ENCODE results near the gene PRKAB1. TPM values are rescaled to one million over a fixed set of nuclear protein-coding genes. Genes with fewer than 3 reads are reported as not detected.

The PRKAB1 gene, protein sequence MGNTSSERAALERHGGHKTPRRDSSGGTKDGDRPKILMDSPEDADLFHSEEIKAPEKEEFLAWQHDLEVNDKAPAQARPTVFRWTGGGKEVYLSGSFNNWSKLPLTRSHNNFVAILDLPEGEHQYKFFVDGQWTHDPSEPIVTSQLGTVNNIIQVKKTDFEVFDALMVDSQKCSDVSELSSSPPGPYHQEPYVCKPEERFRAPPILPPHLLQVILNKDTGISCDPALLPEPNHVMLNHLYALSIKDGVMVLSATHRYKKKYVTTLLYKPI
- 25.7 TPM for polyA plus RNA-seq (2012; ENCODE audit: insufficient read length, low read depth)

DNA sequence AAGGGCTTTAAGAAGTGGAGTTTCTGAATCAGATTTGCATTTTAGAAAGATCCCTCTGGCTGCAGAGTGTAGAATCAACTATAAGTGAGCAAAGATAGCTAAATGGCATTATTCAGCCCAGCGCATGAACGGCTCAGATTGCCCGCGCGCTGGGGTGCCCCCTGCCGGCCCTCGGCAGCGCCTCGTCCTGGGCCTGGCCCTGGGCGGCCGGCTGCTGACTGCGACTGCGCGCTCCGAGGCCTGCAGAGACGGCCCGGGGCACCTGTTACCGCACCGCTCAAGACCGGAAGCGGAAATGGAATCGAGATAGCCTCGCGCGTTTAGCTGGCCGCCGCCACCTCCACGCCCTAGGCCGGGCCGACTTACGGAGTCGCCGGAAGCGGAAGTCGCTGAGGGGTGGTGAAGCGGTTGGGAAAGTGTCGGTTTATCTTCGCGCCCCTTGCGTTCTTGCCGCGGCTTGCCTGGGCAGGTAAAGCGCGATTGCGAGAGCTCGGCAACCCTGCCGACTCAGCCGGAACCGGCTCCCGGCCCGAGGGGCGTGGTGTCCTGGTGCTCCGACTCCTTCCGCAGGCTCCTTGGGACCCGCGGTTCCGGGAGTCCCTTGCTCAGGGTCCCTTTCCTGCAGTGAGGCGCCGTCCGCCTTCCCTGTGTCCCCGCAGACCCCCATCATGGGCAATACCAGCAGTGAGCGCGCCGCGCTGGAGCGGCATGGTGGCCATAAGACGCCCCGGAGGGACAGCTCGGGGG lies at the start of gene PRKAB1:
PRKAB1 (plus strand) TSS at position 557 of the 747 bp plus-strand sequence; CDS start at position 669, 112 bp downstream.
- TF ChIP-seq, protein P1, sequence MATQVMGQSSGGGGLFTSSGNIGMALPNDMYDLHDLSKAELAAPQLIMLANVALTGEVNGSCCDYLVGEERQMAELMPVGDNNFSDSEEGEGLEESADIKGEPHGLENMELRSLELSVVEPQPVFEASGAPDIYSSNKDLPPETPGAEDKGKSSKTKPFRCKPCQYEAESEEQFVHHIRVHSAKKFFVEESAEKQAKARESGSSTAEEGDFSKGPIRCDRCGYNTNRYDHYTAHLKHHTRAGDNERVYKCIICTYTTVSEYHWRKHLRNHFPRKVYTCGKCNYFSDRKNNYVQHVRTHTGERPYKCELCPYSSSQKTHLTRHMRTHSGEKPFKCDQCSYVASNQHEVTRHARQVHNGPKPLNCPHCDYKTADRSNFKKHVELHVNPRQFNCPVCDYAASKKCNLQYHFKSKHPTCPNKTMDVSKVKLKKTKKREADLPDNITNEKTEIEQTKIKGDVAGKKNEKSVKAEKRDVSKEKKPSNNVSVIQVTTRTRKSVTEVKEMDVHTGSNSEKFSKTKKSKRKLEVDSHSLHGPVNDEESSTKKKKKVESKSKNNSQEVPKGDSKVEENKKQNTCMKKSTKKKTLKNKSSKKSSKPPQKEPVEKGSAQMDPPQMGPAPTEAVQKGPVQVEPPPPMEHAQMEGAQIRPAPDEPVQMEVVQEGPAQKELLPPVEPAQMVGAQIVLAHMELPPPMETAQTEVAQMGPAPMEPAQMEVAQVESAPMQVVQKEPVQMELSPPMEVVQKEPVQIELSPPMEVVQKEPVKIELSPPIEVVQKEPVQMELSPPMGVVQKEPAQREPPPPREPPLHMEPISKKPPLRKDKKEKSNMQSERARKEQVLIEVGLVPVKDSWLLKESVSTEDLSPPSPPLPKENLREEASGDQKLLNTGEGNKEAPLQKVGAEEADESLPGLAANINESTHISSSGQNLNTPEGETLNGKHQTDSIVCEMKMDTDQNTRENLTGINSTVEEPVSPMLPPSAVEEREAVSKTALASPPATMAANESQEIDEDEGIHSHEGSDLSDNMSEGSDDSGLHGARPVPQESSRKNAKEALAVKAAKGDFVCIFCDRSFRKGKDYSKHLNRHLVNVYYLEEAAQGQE (IDR thresholded peaks at IDR 0.05; ENCODE audit: insufficient read depth in 1 of 2, low read depth in 2 of 2, low read length in 2 of 2), result no peak
- TF ChIP-seq TAF1 (IDR thresholded peaks at IDR 0.05; ENCODE audit: borderline replicate concordance, insufficient read depth, low read length), result 0 out of 2 replicates have a peak, but pooled peaks have one; percentile 49
- peak; percentile 76 for TF ChIP-seq FOXP2 (optimal IDR thresholded peaks at IDR 0.05; ENCODE audit: borderline replicate concordance, extremely low read depth, extremely low read length, insufficient read depth)
- no peak for TF ChIP-seq SIN3A (IDR thresholded peaks at IDR 0.05; ENCODE audit: borderline replicate concordance, insufficient read depth, low read length)
- peak; percentile 84 for TF ChIP-seq POLR2AphosphoS5 (IDR thresholded peaks at IDR 0.05; ENCODE audit: low read depth, low read length)

DNA sequence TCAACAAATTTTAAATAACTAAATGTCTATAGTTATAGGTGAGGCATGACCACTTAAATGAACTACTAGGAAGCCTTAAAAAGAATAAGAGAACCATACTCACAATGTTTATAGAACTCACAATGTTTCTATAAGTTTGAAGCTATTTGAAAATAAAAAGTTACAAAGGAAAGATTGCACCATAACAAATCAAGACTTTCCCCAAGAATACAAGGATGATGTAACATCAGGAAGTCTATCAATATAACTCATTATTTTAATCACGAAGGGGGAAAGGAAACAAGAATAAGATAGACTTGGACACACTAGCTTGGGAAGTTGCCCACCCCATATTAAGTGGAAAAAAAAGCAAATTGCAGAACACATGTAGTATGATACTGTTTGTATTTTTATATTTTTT lies 47.4 kb upstream of the PRKAB1 start:
- TF ChIP-seq, protein P1 (IDR thresholded peaks at IDR 0.05; ENCODE audit: insufficient read depth in 1 of 2, low read depth in 2 of 2, low read length in 2 of 2), result no peak
- TF ChIP-seq SIN3A (IDR thresholded peaks at IDR 0.05; ENCODE audit: borderline replicate concordance, insufficient read depth, low read length) (no peak), TAF1 (IDR thresholded peaks at IDR 0.05; ENCODE audit: borderline replicate concordance, insufficient read depth, low read length) (no peak), FOXP2 (optimal IDR thresholded peaks at IDR 0.05; ENCODE audit: borderline replicate concordance, extremely low read depth, extremely low read length, insufficient read depth) (no peak), POLR2AphosphoS5 (IDR thresholded peaks at IDR 0.05; ENCODE audit: low read depth, low read length) (no peak)

DNA sequence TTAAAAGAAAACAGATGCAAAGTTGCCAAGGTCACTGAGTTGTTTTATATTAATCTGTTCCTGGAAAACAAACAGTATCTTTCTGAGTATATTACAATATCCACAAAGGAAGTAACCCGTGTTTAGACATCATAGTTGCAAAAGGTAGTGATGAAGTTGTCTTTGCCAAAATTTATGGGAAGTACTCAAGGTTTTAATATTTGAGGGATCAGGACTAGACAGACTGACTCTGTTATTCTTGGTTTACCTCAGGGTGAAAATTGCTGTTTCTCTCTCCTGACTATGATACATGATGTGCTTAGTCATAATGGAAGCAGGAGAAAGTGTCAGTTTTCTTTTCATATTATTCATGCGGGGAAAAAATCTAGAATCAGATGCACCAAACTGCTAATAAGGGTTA lies 46.1 kb upstream of the PRKAB1 start:
- TF ChIP-seq, protein P1 (IDR thresholded peaks at IDR 0.05; ENCODE audit: insufficient read depth in 1 of 2, low read depth in 2 of 2, low read length in 2 of 2), result no peak
- no peak for TF ChIP-seq POLR2AphosphoS5 (IDR thresholded peaks at IDR 0.05; ENCODE audit: low read depth, low read length)
- TF ChIP-seq FOXP2 (optimal IDR thresholded peaks at IDR 0.05; ENCODE audit: borderline replicate concordance, extremely low read depth, extremely low read length, insufficient read depth), result no peak
- TF ChIP-seq TAF1 (IDR thresholded peaks at IDR 0.05; ENCODE audit: borderline replicate concordance, insufficient read depth, low read length), result no peak
- no peak for TF ChIP-seq SIN3A (IDR thresholded peaks at IDR 0.05; ENCODE audit: borderline replicate concordance, insufficient read depth, low read length)

DNA sequence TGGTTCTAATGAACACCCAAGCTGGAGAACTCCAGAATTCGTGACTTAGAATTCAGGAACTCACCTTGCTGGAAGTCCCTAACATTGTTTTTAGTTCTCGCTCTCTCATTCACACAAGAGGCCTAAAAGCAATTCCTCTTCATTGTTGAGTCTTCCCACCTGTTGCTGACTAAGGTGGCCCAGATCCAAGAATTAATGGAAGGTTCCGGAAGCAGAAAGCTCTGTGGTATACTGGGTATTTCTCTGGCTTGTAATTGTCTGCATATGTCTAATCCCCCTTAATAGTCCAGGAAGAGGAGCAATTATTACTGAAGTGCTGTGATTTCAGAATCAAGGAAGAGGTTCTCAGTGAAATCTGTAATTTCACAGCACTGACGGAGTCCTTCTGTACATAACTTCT lies 43.0 kb upstream of the PRKAB1 start:
- TF ChIP-seq SIN3A (IDR thresholded peaks at IDR 0.05; ENCODE audit: borderline replicate concordance, insufficient read depth, low read length) (no peak), POLR2AphosphoS5 (IDR thresholded peaks at IDR 0.05; ENCODE audit: low read depth, low read length) (no peak), TAF1 (IDR thresholded peaks at IDR 0.05; ENCODE audit: borderline replicate concordance, insufficient read depth, low read length) (no peak), FOXP2 (optimal IDR thresholded peaks at IDR 0.05; ENCODE audit: borderline replicate concordance, extremely low read depth, extremely low read length, insufficient read depth) (no peak)
- TF ChIP-seq, protein P1 (IDR thresholded peaks at IDR 0.05; ENCODE audit: insufficient read depth in 1 of 2, low read depth in 2 of 2, low read length in 2 of 2), result no peak

Data from PFSK-1 (cell line).